Measurements from ENCODE around the gene KCNJ2. TPM values are rescaled to one million over a fixed set of nuclear protein-coding genes. Genes with fewer than 3 reads are reported as not detected.

The KCNJ2 gene
- polyA plus RNA-seq, 1 donor (not counting 4 experiments of a cell fraction or from before 2014, with no cell fraction given) = 0.12 TPM

DNA sequence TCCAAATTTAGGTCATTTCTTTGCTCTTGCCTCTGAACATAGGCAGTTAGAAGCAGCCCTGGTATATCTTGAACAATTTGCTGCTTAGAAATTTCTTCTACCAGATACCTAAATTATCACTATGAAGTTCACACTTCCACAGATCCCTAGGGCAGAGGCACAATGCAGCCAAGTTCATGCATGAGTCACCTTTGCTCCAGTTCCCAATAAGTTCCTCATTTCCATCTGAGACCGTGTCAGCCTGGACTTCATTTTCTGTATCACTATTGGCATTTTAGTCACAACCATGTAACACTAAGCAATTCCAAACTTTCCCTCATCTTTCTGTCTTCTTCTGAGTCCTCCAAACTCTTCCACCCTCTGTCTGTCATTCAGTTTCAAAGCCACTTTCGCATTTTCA lies 49.3 kb upstream of the KCNJ2 start:
- DNase-seq (ENCODE audit: low read depth, low spot score) (no peak), FAIRE-seq (no peak)
- dilution Hi-C loops (cut with MboI; ENCODE audit: extremely low pct_ligation_motif_present, low sequenced_read_pairs) = no loop called here
- Histone ChIP-seq H3K4me3 (ENCODE audit: control insufficient read depth in 2 of 3, extremely low read depth in 1 of 3, insufficient read depth in 2 of 3, low read depth in 1 of 3, low read length in 3 of 3) (no peak overlapping the region), H4K20me1 (ENCODE audit: control insufficient read depth, extremely low read depth, insufficient read depth, low read length) (no peaks in the 10 kb centered on the region), H3K9ac (ENCODE audit: control insufficient read depth, extremely low read depth, insufficient read depth, low read length) (no peak overlapping the region), H3K27ac (ENCODE audit: control insufficient read depth, insufficient read depth, low read length) (no peak overlapping the region), H3K4me1 (ENCODE audit: control insufficient read depth, extremely low read depth, insufficient read depth, low read length) (no peaks in the 10 kb centered on the region), H2AFZ (ENCODE audit: control insufficient read depth, low read length) (no peak overlapping the region), H3K27me3 (ENCODE audit: control insufficient read depth, extremely low read depth, insufficient read depth, low read length) (no peaks in the 10 kb centered on the region), H3K4me2 (ENCODE audit: control insufficient read depth, extremely low read depth, insufficient read depth, low read depth, low read length) (no peak overlapping the region), H3K9me1 (ENCODE audit: control insufficient read depth, extremely low read depth, insufficient read depth, low read length) (no peaks in the 10 kb centered on the region), H3K9me3 (ENCODE audit: control insufficient read depth, low read depth, low read length) (no peaks in the 10 kb centered on the region), H3K79me2 (ENCODE audit: control insufficient read depth, insufficient read depth, low read length) (no peaks in the 10 kb centered on the region), H3K36me3 (ENCODE audit: control insufficient read depth in 2 of 2, extremely low read depth in 1 of 2, insufficient read depth in 2 of 2, low read length in 2 of 2) (no peaks in the 10 kb centered on the region)
- TF ChIP-seq, protein P1, sequence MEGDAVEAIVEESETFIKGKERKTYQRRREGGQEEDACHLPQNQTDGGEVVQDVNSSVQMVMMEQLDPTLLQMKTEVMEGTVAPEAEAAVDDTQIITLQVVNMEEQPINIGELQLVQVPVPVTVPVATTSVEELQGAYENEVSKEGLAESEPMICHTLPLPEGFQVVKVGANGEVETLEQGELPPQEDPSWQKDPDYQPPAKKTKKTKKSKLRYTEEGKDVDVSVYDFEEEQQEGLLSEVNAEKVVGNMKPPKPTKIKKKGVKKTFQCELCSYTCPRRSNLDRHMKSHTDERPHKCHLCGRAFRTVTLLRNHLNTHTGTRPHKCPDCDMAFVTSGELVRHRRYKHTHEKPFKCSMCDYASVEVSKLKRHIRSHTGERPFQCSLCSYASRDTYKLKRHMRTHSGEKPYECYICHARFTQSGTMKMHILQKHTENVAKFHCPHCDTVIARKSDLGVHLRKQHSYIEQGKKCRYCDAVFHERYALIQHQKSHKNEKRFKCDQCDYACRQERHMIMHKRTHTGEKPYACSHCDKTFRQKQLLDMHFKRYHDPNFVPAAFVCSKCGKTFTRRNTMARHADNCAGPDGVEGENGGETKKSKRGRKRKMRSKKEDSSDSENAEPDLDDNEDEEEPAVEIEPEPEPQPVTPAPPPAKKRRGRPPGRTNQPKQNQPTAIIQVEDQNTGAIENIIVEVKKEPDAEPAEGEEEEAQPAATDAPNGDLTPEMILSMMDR (optimal IDR thresholded peaks at IDR 0.05 in 1 of 3, IDR thresholded peaks at IDR 0.05 in 1 of 3, conservative IDR thresholded peaks at IDR 0.05 in 1 of 3; ENCODE audit: extremely low read depth in 1 of 3, insufficient read depth in 2 of 3, low read length in 3 of 3) = no peak
- no peak for TF ChIP-seq EZH2 (IDR thresholded peaks at IDR 0.05; ENCODE audit: low read length)

DNA sequence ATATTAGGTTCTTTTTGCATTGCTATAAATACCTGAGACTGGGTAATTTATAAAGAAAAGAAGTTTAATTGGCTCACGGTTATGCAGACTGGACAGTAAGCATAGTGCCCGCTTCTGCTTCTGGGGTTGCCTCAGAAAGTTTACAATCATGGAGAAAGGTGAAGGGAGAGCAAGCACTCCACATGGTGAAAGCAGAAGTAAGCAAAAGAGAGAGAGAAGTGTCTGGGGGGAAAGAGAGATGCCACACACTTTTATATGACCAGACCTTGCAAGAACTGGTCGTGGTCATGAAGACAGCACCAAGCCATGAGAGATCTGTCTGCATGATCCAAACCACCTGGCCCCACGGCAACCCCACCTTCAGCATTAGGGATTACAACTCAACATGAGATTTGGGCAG lies 48.9 kb upstream of the KCNJ2 start:
- no peak overlapping the region for H3K9ac ChIP-seq (ENCODE audit: control insufficient read depth, extremely low read depth, insufficient read depth, low read length)
- no peaks in the 10 kb centered on the region for H3K4me1 ChIP-seq (ENCODE audit: control insufficient read depth, extremely low read depth, insufficient read depth, low read length)
- DNase-seq (ENCODE audit: low read depth, low spot score) = no peak
- H4K20me1 ChIP-seq (ENCODE audit: control insufficient read depth, extremely low read depth, insufficient read depth, low read length) = no peaks in the 10 kb centered on the region
- no peak for FAIRE-seq
- no peaks in the 10 kb centered on the region for H3K27me3 ChIP-seq (ENCODE audit: control insufficient read depth, extremely low read depth, insufficient read depth, low read length)
- H3K4me3 ChIP-seq (ENCODE audit: control insufficient read depth in 2 of 3, extremely low read depth in 1 of 3, insufficient read depth in 2 of 3, low read depth in 1 of 3, low read length in 3 of 3) = no peak overlapping the region
- no peak overlapping the region for H3K27ac ChIP-seq (ENCODE audit: control insufficient read depth, insufficient read depth, low read length)
- no peak overlapping the region for H3K4me2 ChIP-seq (ENCODE audit: control insufficient read depth, extremely low read depth, insufficient read depth, low read depth, low read length)
- no peak overlapping the region for H2AFZ ChIP-seq (ENCODE audit: control insufficient read depth, low read length)
- H3K79me2 ChIP-seq (ENCODE audit: control insufficient read depth, insufficient read depth, low read length) = no peaks in the 10 kb centered on the region
- no peaks in the 10 kb centered on the region for H3K36me3 ChIP-seq (ENCODE audit: control insufficient read depth in 2 of 2, extremely low read depth in 1 of 2, insufficient read depth in 2 of 2, low read length in 2 of 2)
- no peaks in the 10 kb centered on the region for H3K9me1 ChIP-seq (ENCODE audit: control insufficient read depth, extremely low read depth, insufficient read depth, low read length)
- TF ChIP-seq, protein P1 (optimal IDR thresholded peaks at IDR 0.05 in 1 of 3, IDR thresholded peaks at IDR 0.05 in 1 of 3, conservative IDR thresholded peaks at IDR 0.05 in 1 of 3; ENCODE audit: extremely low read depth in 1 of 3, insufficient read depth in 2 of 3, low read length in 3 of 3) = no peak
- no peak for TF ChIP-seq EZH2 (IDR thresholded peaks at IDR 0.05; ENCODE audit: low read length)
- H3K9me3 ChIP-seq (ENCODE audit: control insufficient read depth, low read depth, low read length) = no peaks in the 10 kb centered on the region
- dilution Hi-C loops (cut with MboI; ENCODE audit: extremely low pct_ligation_motif_present, low sequenced_read_pairs) = no loop called here
